Frontal cortex (tissue), 4 donors: ENCODE results near the gene CORO2A. TPM values are rescaled to one million over a fixed set of nuclear protein-coding genes. Genes with fewer than 3 reads are reported as not detected.

Source experiments
- DNase-seq, 2 donors: peaks; one replicate each; pipeline ENCODE4 v3.0.0; 2012; ENCODE audit warnings: low spot score in 2 of 2
- FAIRE-seq: peaks from 2 replicates; lab custom pipeline; 2012; peaks lifted over from hg19 to GRCh38; lab: Jason Lieb, UNC
- total RNA-seq: library from RNA; depleted of rRNA; stranded (reverse); fragments of >200 nt; gene quantifications from one replicate; pipeline ENCODE4 v1.2.3, GENCODE V29; 2014
- donor health status: control.
- donor health status: control.
- donor health status: control.

Gene CORO2A, protein sequence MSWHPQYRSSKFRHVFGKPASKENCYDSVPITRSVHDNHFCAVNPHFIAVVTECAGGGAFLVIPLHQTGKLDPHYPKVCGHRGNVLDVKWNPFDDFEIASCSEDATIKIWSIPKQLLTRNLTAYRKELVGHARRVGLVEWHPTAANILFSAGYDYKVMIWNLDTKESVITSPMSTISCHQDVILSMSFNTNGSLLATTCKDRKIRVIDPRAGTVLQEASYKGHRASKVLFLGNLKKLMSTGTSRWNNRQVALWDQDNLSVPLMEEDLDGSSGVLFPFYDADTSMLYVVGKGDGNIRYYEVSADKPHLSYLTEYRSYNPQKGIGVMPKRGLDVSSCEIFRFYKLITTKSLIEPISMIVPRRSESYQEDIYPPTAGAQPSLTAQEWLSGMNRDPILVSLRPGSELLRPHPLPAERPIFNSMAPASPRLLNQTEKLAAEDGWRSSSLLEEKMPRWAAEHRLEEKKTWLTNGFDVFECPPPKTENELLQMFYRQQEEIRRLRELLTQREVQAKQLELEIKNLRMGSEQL
- total RNA-seq, result 4.5 TPM

DNA sequence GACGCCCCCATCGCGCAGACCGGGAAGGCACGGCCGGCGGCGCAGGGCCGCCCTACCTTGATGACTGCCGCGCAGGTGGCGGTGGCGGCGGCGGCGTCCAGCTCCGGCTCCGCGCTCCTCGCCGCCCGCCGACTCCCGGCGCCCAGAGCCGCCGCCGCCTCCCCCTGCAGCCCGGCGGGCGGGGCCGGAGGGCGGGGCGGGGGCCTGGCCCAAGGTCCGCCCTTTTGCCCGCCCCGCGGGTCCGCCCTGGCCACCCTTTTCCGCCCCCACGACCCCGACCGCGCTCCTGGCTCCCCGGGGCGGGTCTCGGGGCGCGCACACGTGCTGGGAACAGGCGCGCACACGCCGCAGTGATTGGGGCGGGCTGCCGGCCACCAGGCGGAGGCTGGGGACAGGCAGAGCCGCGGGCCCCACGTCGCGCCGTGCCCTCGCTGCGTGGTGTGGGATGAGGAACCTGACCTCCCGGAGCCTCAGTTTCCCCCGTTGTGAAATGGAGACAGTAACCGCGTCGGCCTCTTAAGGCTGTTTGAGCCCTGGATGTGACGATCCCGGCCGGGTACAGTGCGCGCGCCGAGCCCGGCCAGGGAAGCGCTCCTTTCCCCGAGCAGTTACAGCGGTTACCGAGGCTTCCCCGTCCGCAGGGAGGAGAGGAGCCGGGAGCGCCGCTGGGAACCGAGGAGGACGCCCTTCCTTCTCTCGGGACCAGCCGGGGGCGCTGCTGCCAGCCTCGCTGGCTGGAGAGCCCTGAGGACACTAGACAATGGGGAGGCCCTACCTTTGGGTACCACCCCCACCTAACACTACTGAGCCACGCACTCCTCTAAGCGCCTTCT is at the start of gene CORO2A:
Gene CORO2A (minus strand): TSS at position 135 of the 833 bp plus-strand sequence. CDS start 34,977 bp downstream, outside the sequence.
- peak; percentile 81 to 85 for DNase-seq
- no peak for FAIRE-seq

DNA sequence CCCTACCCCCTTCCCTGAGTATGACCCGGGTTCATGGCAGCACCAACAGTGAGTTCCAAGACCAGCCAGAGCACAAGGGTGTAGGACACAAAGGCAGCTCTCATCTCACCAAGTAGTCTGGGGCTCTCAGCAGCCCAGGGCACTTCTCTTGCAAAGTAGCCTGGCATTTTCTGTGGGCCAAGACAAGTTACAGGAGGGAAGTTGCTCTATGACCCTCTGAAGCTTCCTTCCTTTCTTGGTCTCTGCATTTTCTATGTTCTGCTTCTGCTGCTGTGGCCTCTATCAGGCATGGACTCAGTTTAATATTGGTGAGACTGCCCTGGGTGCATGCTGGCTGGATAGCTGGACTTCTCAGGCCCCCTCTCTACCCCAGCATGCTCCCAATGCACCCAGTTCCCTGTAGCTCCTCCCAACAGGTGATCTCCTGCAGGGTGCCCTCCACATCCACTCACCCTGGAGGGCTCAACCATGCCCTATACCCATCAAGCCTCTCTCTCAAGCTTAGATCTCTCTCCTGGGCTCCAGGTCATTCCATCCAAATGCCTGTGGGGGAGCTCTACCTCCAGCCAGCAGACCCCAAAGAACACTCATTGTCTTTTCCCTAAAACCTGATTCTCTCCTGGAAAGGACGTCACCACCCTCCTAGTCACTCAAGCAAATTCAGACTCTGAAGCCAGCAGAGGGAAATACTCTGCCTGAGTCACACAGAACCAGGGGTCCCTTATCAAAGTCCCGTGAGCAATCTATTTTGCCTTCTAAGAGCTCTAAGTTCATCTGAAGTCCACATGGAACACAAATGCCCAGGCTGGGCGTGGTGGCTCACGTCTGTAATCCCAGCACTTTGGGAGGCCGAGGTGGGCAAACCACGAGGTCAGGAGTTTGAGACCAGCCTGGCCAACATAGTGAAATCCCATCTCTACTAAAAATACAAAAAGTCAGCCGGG is 49.2 kb upstream of the CORO2A start:
- FAIRE-seq, result no peak
- no peak for DNase-seq

GRCh38 chr9:98240475-98240874 is 48.0 kb upstream of the CORO2A start:
- FAIRE-seq, result no peak
- no peak for DNase-seq

GRCh38 chr9:98236901-98237487 is 44.6 kb upstream of the CORO2A start:
- no peak for DNase-seq
- FAIRE-seq, result no peak

GRCh38 chr9:98235126-98235525 is 42.7 kb upstream of the CORO2A start:
- FAIRE-seq (no peak), DNase-seq (no peak)

DNA sequence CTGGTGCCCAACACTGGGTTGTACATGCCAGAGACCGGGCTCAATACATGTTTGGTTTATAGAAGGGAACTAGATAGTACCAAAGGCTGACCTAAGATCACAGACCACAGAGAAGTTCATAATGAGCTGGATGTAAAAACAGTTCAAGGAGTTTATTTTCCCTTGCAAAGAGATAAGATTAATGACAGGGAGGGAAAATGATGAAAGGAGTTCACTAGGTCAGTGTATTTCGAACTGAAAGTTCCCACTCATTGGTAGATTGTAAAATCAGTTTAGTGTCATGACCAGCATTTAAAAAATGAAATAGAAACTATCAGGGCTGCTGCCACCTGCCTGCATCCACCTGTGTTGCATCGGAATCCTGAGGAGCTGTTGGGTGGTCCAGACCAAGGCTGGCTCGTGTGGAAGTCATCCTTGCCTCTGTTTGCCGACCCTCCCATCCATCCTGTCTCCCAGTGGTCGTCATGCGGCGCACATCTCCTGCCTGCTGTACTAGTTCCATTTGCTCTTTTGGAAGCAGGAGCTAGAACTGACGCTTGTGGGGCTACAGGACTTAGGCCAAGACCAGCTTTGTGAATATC is 41.9 kb upstream of the CORO2A start:
- no peak for FAIRE-seq
- DNase-seq, result no peak

GRCh38 chr9:98232926-98233325 is 40.5 kb upstream of the CORO2A start:
- DNase-seq (no peak), FAIRE-seq (no peak)

DNA sequence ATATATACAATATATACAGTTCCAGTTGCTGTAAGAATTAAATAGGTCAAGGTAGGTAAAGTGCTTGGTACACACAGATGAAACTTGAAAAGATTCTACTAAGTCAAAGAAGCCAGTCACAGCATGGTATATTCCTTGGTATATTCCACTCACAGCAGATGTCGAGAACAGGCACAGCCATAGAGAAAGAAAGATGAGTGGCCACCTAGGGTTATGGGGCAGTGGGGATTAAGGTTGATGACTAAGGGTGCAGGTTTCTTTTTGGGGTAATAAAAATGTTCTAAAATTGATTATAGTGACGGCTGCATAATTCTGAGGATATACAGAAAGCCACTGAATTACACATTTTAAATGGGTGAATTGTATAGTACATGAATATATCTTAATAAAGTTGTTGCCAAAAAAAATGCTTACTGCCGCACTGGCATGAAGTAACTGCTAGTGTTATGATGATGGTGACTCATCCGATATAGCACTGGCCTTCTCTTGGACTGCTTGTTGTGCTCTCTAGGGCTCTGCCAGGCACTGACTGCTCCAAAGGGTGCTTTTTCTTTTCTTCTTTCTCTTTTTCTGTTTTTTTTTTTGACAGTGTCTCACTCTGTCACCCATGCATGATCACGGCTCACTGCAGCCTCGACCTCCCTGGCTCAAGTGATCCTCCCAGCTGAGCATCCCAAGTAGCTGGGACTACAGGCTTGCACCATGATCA is 39.5 kb upstream of the CORO2A start:
- DNase-seq (no peak), FAIRE-seq (no peak)

GRCh38 chr9:98230789-98231188 is 38.4 kb upstream of the CORO2A start:
- no peak for FAIRE-seq
- no peak for DNase-seq

DNA sequence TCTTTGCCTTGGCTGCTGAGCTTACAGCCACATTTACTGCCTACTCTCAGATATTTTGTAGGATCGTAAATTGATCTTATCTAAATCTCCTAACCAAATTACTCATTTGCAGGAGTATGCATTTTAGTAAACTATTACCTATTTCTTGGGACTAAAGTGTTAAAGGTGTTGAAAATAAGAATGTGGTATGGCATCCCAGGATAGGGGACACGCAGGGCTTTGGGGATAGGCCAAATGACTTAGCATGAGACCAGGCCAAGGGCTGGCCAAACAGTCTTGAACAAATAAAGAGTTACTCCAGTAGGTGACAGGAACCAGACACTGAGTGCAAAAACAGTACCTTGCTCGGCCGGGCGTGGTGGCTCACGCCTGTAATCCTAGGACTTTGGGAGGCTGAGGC is 37.9 kb upstream of the CORO2A start:
- DNase-seq, result no peak
- no peak for FAIRE-seq

GRCh38 chr9:98229620-98230019 is 37.2 kb upstream of the CORO2A start:
- FAIRE-seq, result no peak

DNA sequence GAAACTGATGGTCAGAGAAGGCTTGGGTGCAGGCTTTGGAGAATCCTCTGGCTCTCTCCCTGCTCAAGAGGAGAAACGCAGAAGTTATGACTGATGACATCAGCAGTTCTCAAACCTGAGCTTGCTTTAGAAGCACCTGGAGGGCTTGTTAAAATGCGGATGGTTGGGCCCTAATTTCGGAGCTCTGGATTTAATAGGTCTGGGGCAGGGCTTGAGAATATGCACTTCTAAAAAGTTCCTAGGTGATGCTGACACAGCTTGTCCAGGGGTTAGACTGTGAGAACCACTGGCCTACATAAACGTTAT is 36.6 kb upstream of the CORO2A start:
- FAIRE-seq (no peak), DNase-seq (no peak)

More at GRCh38 chr9:98229620-98230019, 37.2 kb upstream of the CORO2A start:
- no peak for DNase-seq

GRCh38 chr9:98228392-98229089 is 36.1 kb upstream of the CORO2A start:
- FAIRE-seq (no peak), DNase-seq (no peak)

- FAIRE-seq (no peak), DNase-seq (no peak)
These were observed 35.4 kb upstream of the CORO2A start for GRCh38 chr9:98227883-98228282.

- FAIRE-seq, result no peak
These were observed 34.5 kb upstream of the CORO2A start for GRCh38 chr9:98226957-98227356.

GRCh38 chr9:98226516-98226915 is 34.1 kb upstream of the CORO2A start:
- no peak for FAIRE-seq

More at GRCh38 chr9:98226957-98227356, 34.5 kb upstream of the CORO2A start:
- DNase-seq, result no peak

DNA sequence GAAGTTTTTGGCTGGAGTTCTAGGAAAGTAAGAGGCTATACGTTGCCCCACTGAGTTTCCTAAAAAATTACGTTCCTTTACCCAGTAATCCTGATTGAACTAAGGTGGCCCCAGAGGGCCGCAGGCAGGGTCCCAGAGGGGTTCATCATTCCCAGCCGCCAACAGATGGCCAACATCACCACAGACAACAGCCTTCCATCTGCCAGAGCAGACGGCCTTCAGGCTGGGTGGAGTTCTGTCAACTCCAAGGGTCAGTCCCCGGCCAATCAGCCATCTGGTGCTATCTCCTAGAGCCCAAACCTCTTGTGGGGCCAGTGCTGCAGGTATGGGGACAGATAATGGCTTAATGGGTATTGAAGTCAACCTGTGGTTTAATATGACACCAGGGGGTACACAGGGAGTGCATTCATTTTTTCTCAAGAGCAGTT is 32.6 kb upstream of the CORO2A start:
- DNase-seq, result no peak
- FAIRE-seq, result no peak

More at GRCh38 chr9:98226516-98226915, 34.1 kb upstream of the CORO2A start:
- DNase-seq, result no peak
